DOHH2 (cell line): ENCODE measurements around the gene EFCAB12.
A peak's percentile ranks its signal among the peaks of the same experiment; 100 is the strongest.

Experiments used
- H3F3A ChIP-seq: fragments of 200-600 bp; sonication (generic), shearing (Covaris generic); 2 replicates; pipeline ENCODE4 v1.6.0; 2016; ENCODE audit warnings: antibody characterized with exemption, mild to moderate bottlenecking; ENCODE audit not compliant: control insufficient read depth, insufficient read depth
- H3K27ac ChIP-seq: fragments of 200-600 bp; sonication (generic); 2 replicates; pipeline ENCODE4 v1.5.1; 2014; ENCODE audit warnings: low read depth, mild to moderate bottlenecking, low read length, moderate library complexity
- H3K27me3 ChIP-seq: fragments of 200-600 bp; sonication (generic); 2 replicates; pipeline ENCODE4 v1.6.1; 2014; ENCODE audit warnings: mild to moderate bottlenecking, low read length, mixed read lengths; ENCODE audit not compliant: control insufficient read depth
- H3K36me3 ChIP-seq: fragments of 200-600 bp; sonication (generic); 2 replicates; pipeline ENCODE4 v1.6.1; 2014; ENCODE audit warnings: mild to moderate bottlenecking, low read length, moderate library complexity, mixed read lengths; ENCODE audit not compliant: control insufficient read depth
- H3K4me1 ChIP-seq: fragments of 200-600 bp; sonication (generic); 2 replicates; pipeline ENCODE4 v1.6.1; 2014; ENCODE audit warnings: mild to moderate bottlenecking, low read length, mixed read lengths; ENCODE audit not compliant: control insufficient read depth
- H3K4me2 ChIP-seq: fragments of 200-600 bp; sonication (generic); 2 replicates; pipeline ENCODE4 v1.6.0; 2014; ENCODE audit warnings: mild to moderate bottlenecking, low read length, moderate library complexity
- H3K4me3 ChIP-seq: fragments of 200-600 bp; sonication (generic); 2 replicates; pipeline ENCODE4 v1.5.1; 2014; ENCODE audit warnings: mild to moderate bottlenecking, low read length, mixed read lengths
- H3K79me2 ChIP-seq: fragments of 200-600 bp; sonication (generic); 2 replicates; pipeline ENCODE4 v1.6.1; 2014; ENCODE audit warnings: mild to moderate bottlenecking, low read length, mixed read lengths; ENCODE audit not compliant: control insufficient read depth
- H3K9me2 ChIP-seq: fragments of 200-600 bp; sonication (generic); replicated peaks from 2 replicates; pipeline ENCODE4 v1.6.1; 2014; ENCODE audit warnings: mild to moderate bottlenecking, low read length, mixed read lengths; ENCODE audit not compliant: control insufficient read depth
- H3K9me3 ChIP-seq: fragments of 200-600 bp; sonication (generic); 2 replicates; pipeline ENCODE4 v1.6.1; 2014; ENCODE audit warnings: antibody characterized with exemption, low read length, mixed read lengths; ENCODE audit not compliant: control insufficient read depth, insufficient read depth
- H4K20me1 ChIP-seq: fragments of 200-600 bp; sonication (generic); 2 replicates; pipeline ENCODE4 v1.6.0; 2014; ENCODE audit warnings: low read depth, mild to moderate bottlenecking, antibody characterized with exemption, low read length, moderate library complexity; ENCODE audit not compliant: control insufficient read depth, insufficient read depth
- EZH2phosphoT487 ChIP-seq: fragments of 200-600 bp; sonication (generic); IDR thresholded peaks from 2 replicates; pipeline ENCODE4 v1.6.1; 2017; ENCODE audit warnings: borderline replicate concordance, mild to moderate bottlenecking, antibody characterized with exemption, low read length, moderate library complexity, mixed read lengths
- TF ChIP-seq, protein P1 (sequence below): fragments of 200-600 bp; sonication (generic); IDR thresholded peaks from one replicate; pipeline ENCODE4 v1.5.1; 2014; ENCODE audit warnings: antibody characterized with exemption, mild to moderate bottlenecking, low read depth, low read length; ENCODE audit not compliant: poor library complexity, severe bottlenecking

The EFCAB12 gene

DNA sequence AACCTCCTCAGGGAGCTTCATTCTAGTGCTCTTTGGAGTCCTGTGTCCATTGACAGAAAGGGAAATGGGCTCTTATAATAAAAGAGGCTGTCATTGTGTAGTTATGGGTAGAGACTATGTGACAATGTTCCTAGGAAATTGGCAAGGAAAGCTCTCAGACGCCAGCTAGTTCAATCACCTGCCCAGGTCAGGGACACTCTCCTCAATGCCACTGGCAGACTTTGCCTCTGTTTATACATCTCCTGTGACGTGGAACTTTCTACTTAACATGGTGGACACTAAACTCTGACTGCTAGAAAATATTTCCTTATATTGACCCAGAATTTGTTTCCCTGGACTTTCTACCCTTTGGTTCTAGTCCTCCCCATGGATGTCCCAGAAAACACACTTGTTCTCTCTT lies 2.8 kb downstream of the EFCAB12 start:
- Histone ChIP-seq H3K9me2 (no peaks in the 10 kb centered on the region), H3F3A (peaks cover 16% of the 10 kb centered on the region), H3K79me2 (no peaks in the 10 kb centered on the region), H3K36me3 (peaks cover 22% of the 10 kb centered on the region), H3K4me1 (peaks cover 44% of the 10 kb centered on the region), H4K20me1 (no peaks in the 10 kb centered on the region), H3K4me3 (no peak overlapping the region), H3K27me3 (no peaks in the 10 kb centered on the region), H3K4me2 (no peak overlapping the region), H3K9me3 (peaks cover 10% of the 10 kb centered on the region; the same call in 1 of the 2 replicates), H3K27ac (no peak overlapping the region)
- TF ChIP-seq, protein P1, sequence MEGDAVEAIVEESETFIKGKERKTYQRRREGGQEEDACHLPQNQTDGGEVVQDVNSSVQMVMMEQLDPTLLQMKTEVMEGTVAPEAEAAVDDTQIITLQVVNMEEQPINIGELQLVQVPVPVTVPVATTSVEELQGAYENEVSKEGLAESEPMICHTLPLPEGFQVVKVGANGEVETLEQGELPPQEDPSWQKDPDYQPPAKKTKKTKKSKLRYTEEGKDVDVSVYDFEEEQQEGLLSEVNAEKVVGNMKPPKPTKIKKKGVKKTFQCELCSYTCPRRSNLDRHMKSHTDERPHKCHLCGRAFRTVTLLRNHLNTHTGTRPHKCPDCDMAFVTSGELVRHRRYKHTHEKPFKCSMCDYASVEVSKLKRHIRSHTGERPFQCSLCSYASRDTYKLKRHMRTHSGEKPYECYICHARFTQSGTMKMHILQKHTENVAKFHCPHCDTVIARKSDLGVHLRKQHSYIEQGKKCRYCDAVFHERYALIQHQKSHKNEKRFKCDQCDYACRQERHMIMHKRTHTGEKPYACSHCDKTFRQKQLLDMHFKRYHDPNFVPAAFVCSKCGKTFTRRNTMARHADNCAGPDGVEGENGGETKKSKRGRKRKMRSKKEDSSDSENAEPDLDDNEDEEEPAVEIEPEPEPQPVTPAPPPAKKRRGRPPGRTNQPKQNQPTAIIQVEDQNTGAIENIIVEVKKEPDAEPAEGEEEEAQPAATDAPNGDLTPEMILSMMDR = no peak
- no peak for TF ChIP-seq EZH2phosphoT487

- Histone ChIP-seq H3F3A (peaks cover 14% of the 10 kb centered on the region), H3K79me2 (no peaks in the 10 kb centered on the region), H4K20me1 (no peaks in the 10 kb centered on the region), H3K9me3 (peaks cover 10% of the 10 kb centered on the region; the same call in 1 of the 2 replicates), H3K4me2 (no peak overlapping the region), H3K27me3 (no peaks in the 10 kb centered on the region), H3K4me1 (peaks cover 44% of the 10 kb centered on the region), H3K9me2 (no peaks in the 10 kb centered on the region), H3K4me3 (no peak overlapping the region), H3K36me3 (peaks cover 20% of the 10 kb centered on the region), H3K27ac (no peak overlapping the region)
- TF ChIP-seq, protein P1 = no peak
- no peak for TF ChIP-seq EZH2phosphoT487
Measured at GRCh38 chr3:129425213-129425612, 3.2 kb downstream of the EFCAB12 start.

- Histone ChIP-seq H3K27me3 (no peaks in the 10 kb centered on the region), H4K20me1 (no peaks in the 10 kb centered on the region), H3K4me3 (peak overlapping the region; percentile 43), H3K79me2 (no peaks in the 10 kb centered on the region), H3K9me3 (peaks cover 10% of the 10 kb centered on the region; the same call in 1 of the 2 replicates), H3K4me1 (peaks cover 37% of the 10 kb centered on the region), H3K36me3 (peaks cover 13% of the 10 kb centered on the region), H3K27ac (peak overlapping the region; percentile 36), H3F3A (peaks cover 5% of the 10 kb centered on the region), H3K4me2 (peak overlapping the region; percentile 36), H3K9me2 (no peaks in the 10 kb centered on the region)
- TF ChIP-seq, protein P1 = no peak
- TF ChIP-seq EZH2phosphoT487 = no peak
Measured at GRCh38 chr3:129424185-129424841, 4.1 kb downstream of the EFCAB12 start.
